Suprapubic skin (tissue), 3 donors: ENCODE results near the gene SOWAHA.

Experiments
- EP300 ChIP-seq: sonication (generic); formaldehyde crosslinking; IDR thresholded peaks from one replicate; pipeline ENCODE4 v1.6.1; 2017; ENCODE audit warnings: antibody characterized with exemption
- POLR2A ChIP-seq, 2 donors: fragments of 450-650 bp; IDR thresholded peaks; one replicate each; pipeline ENCODE4 v1.6.1; 2017; ENCODE audit warnings: antibody characterized with exemption in 2 of 2, mild to moderate bottlenecking in 2 of 2, moderate library complexity in 2 of 2
- TF ChIP-seq, protein P1 (sequence below), 2 donors: fragments of 200-600 bp in 1 of 2; fragments of 450-650 bp in 1 of 2; sonication (generic) in 1 of 2; IDR thresholded peaks; one replicate each; pipeline ENCODE4 v1.5.1; 2016 to 2019; ENCODE audit warnings: antibody characterized with exemption in 2 of 2, mild to moderate bottlenecking in 1 of 2, moderate library complexity in 1 of 2

GRCh38 chr5:132808866-132809265 is 4.2 kb upstream of the SOWAHA start:
- TF ChIP-seq, protein P1, sequence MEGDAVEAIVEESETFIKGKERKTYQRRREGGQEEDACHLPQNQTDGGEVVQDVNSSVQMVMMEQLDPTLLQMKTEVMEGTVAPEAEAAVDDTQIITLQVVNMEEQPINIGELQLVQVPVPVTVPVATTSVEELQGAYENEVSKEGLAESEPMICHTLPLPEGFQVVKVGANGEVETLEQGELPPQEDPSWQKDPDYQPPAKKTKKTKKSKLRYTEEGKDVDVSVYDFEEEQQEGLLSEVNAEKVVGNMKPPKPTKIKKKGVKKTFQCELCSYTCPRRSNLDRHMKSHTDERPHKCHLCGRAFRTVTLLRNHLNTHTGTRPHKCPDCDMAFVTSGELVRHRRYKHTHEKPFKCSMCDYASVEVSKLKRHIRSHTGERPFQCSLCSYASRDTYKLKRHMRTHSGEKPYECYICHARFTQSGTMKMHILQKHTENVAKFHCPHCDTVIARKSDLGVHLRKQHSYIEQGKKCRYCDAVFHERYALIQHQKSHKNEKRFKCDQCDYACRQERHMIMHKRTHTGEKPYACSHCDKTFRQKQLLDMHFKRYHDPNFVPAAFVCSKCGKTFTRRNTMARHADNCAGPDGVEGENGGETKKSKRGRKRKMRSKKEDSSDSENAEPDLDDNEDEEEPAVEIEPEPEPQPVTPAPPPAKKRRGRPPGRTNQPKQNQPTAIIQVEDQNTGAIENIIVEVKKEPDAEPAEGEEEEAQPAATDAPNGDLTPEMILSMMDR (IDR thresholded peaks at IDR 0.05): no peak
- TF ChIP-seq POLR2A (IDR thresholded peaks at IDR 0.05): no peak
- no peak for TF ChIP-seq EP300
